Fibroblast of the conjunctiva (primary cell): Measurements from ENCODE around the gene PDE4D.

ENCODE experiments used
- DNase-seq: peaks from one replicate; pipeline ENCODE4 v3.0.0-alpha.2; 2010; ENCODE audit warnings: low read depth

The PDE4D gene

GRCh38 chr5:59893429-59894227 is at the start of gene PDE4D:
Gene PDE4D, minus strand, starts transcription at chr5:59893726.
- DNase-seq, result peak; percentile 14

- DNase-seq, result no peak
Measured at GRCh38 chr5:59937633-59938032, 44.1 kb upstream of the PDE4D start.

- DNase-seq, result no peak
Measured at GRCh38 chr5:59923465-59923864, 29.9 kb upstream of the PDE4D start.

- DNase-seq, result no peak
Measured at GRCh38 chr5:59922220-59922619, 28.7 kb upstream of the PDE4D start.

GRCh38 chr5:59921816-59922215 is 28.3 kb upstream of the PDE4D start:
- no peak for DNase-seq

GRCh38 chr5:59919484-59919883 is 26.0 kb upstream of the PDE4D start:
- DNase-seq, result no peak

GRCh38 chr5:59917121-59917520 is 23.6 kb upstream of the PDE4D start:
- DNase-seq, result no peak

- DNase-seq, result no peak
Measured at GRCh38 chr5:59905188-59905587, 11.7 kb upstream of the PDE4D start.

- DNase-seq, result no peak
Measured at GRCh38 chr5:59897075-59897474, 3.5 kb upstream of the PDE4D start.

GRCh38 chr5:59891962-59892643 is 1.4 kb downstream of the PDE4D start:
- no peak for DNase-seq

- no peak for DNase-seq
Measured at GRCh38 chr5:59887274-59887673, 6.3 kb downstream of the PDE4D start.

GRCh38 chr5:59874675-59875074 is 18.9 kb downstream of the PDE4D start:
- no peak for DNase-seq

- peak; percentile 52 for DNase-seq
Measured at GRCh38 chr5:59873113-59873512, 20.4 kb downstream of the PDE4D start.

GRCh38 chr5:59866661-59867060 is 26.9 kb downstream of the PDE4D start:
- no peak for DNase-seq

- no peak for DNase-seq
Measured at GRCh38 chr5:59864718-59865117, 28.8 kb downstream of the PDE4D start.

GRCh38 chr5:59863777-59864176 is 29.7 kb downstream of the PDE4D start:
- no peak for DNase-seq

- DNase-seq, result no peak
Measured at GRCh38 chr5:59856358-59856757, 37.2 kb downstream of the PDE4D start.

GRCh38 chr5:59850766-59851165 is 42.8 kb downstream of the PDE4D start:
- DNase-seq, result no peak

- no peak for DNase-seq
Measured at GRCh38 chr5:59847586-59847985, 45.9 kb downstream of the PDE4D start.

GRCh38 chr5:59845730-59846129 is 47.8 kb downstream of the PDE4D start:
- peak; percentile 18 for DNase-seq

- no peak for DNase-seq
Measured at GRCh38 chr5:59843511-59844213, 49.9 kb downstream of the PDE4D start.

- DNase-seq, result no peak
Measured at GRCh38 chr5:59842999-59843398, 50.5 kb downstream of the PDE4D start.

GRCh38 chr5:59840200-59840601 is 53.3 kb downstream of the PDE4D start:
- peak; percentile 1 for DNase-seq
